Prostate gland (tissue), 2 donors: Measurements from ENCODE around the gene MICAL3. TPM values are rescaled to one million over a fixed set of nuclear protein-coding genes. Genes with fewer than 3 reads are reported as not detected.
"Not testable (repeated sequence)": the region's sequence is repeated elsewhere in the genome, so short reads cannot be mapped to it uniquely, and the experiment has no call there.

ENCODE experiments used
- DNase-seq: peaks from one replicate; pipeline ENCODE4 v3.0.0-alpha.2; 2019; ENCODE audit warnings: low spot score
- H3K27ac ChIP-seq, 2 donors: fragments of 200-600 bp; sonication (generic); 2 replicates each; pipeline ENCODE4 v1.5.1; 2017 to 2019
- H3K27me3 ChIP-seq: fragments of 200-600 bp; sonication (generic); replicated peaks from 2 replicates; pipeline ENCODE4 v1.5.1; 2019; ENCODE audit not compliant: insufficient read depth
- H3K36me3 ChIP-seq, 2 donors: fragments of 200-600 bp; sonication (generic); 1 replicate in 1 of 2; 2 replicates in 1 of 2; pipeline versions ENCODE4 v1.5.1 to v1.8.1; 2017 to 2019
- H3K4me1 ChIP-seq: fragments of 200-600 bp; sonication (generic); replicated peaks from 2 replicates; pipeline ENCODE4 v1.5.1; 2019
- H3K4me3 ChIP-seq, 2 donors: fragments of 200-600 bp; sonication (generic); 2 replicates each; pipeline ENCODE4 v1.5.1; 2017 to 2019
- H3K9me3 ChIP-seq: fragments of 200-600 bp; sonication (generic); 2 replicates; pipeline ENCODE4 v1.5.1; 2017
- CTCF ChIP-seq, 4 experiments: fragments of 200-600 bp in 2 of 4; fragments of 450-650 bp in 2 of 4; sonication (generic) in 2 of 4; IDR thresholded peaks; 1 replicate in 3 of 4; 2 replicates in 1 of 4; pipeline ENCODE4 v1.5.1; 2016 to 2019; ENCODE audit warnings: antibody characterized with exemption in 4 of 4, mild to moderate bottlenecking in 2 of 4, moderate library complexity in 2 of 4
- POLR2A ChIP-seq: fragments of 450-650 bp; IDR thresholded peaks from one replicate; pipeline ENCODE4 v1.6.1; 2016; ENCODE audit warnings: antibody characterized with exemption, mild to moderate bottlenecking
- POLR2AphosphoS5 ChIP-seq: sonication (generic); formaldehyde crosslinking; IDR thresholded peaks from one replicate; pipeline ENCODE4 v1.6.1; 2017; ENCODE audit warnings: antibody characterized with exemption
- WGBS: methylation state at CpG from one replicate; pipeline ENCODE4 v1.1.5; 2018; 5-methylcytosine and 5-hydroxymethylcytosine counted together
- intact Hi-C: fragments of 100-400 bp; cut with DNase I; formaldehyde crosslinking; loops from one replicate; pipeline ENCODE4 v1.14.2; 2022
- total RNA-seq, 2 donors: library from RNA; depleted of rRNA; stranded (reverse); fragments of >200 nt; gene quantifications; one replicate each; pipeline ENCODE4 v1.1.0, GENCODE V29; 2016

Gene MICAL3
- 10 to 100 TPM; 58.6 to 78.7 TPM for total RNA-seq

GRCh38 chr22:18024276-18024939 lies at the start of gene MICAL3:
Gene MICAL3 (minus strand): TSS chr22:18024561. CDS start chr22:17906812, 117,749 bp downstream.
- peak within 1 kb of the TSS; percentile 76 to 88 for H3K27ac ChIP-seq
- H3K4me3 ChIP-seq, result peak within 1 kb of the TSS; percentile 55 to 58
- DNase-seq, result peak; percentile 57
- no peaks in the 10 kb centered on the region for H3K4me1 ChIP-seq
- no peaks in the 10 kb centered on the region for H3K27me3 ChIP-seq
- H3K36me3 ChIP-seq, result no peaks in the 10 kb centered on the region
- TF ChIP-seq POLR2A (no peak), POLR2AphosphoS5 (no peak), CTCF (IDR thresholded peaks at IDR 0.05) (peak in 3 of 4 experiments; percentile 31 to 68 (median 66))
- no peaks in the 10 kb centered on the region for H3K9me3 ChIP-seq
- intact Hi-C loops, result loop anchor here (1.0 to 2.0 kb wide), 4 partner anchors 23 to 194 kb away; no protein-coding TSS in a partner anchor
- under 1% methylated on average over 43 of the region's 56 CpGs for WGBS

- WGBS, result 88% methylated on average over 4 of the region's 4 CpGs
- H3K27me3 ChIP-seq, intact Hi-C loops, H3K9me3 ChIP-seq, H3K4me3 ChIP-seq, H3K27ac ChIP-seq, DNase-seq, H3K36me3 ChIP-seq: not testable (repeated sequence)
- peaks cover 25% of the 10 kb centered on the region for H3K4me1 ChIP-seq
These were observed 49.6 kb upstream of the MICAL3 start for GRCh38 chr22:18073927-18074326.

GRCh38 chr22:18073467-18073866 lies 49.1 kb upstream of the MICAL3 start:
- WGBS, result 86% methylated on average over 2 of the region's 2 CpGs
- Histone ChIP-seq H3K27me3 (no peaks in the 10 kb centered on the region), H3K36me3 (no peaks in the 10 kb centered on the region), H3K9me3 (no peaks in the 10 kb centered on the region), H3K27ac (no peak overlapping the region), H3K4me3 (no peak overlapping the region), H3K4me1 (peaks cover 22% of the 10 kb centered on the region)
- intact Hi-C loops, result no loop called here
- no peak for DNase-seq
- TF ChIP-seq POLR2AphosphoS5, result no peak
- no peak for TF ChIP-seq CTCF (IDR thresholded peaks at IDR 0.05)
- no peak for TF ChIP-seq POLR2A

GRCh38 chr22:18071968-18072310 lies 47.6 kb upstream of the MICAL3 start:
- no peak for TF ChIP-seq POLR2AphosphoS5
- TF ChIP-seq CTCF (IDR thresholded peaks at IDR 0.05), result no peak
- TF ChIP-seq POLR2A, result no peak
- H3K36me3 ChIP-seq, result no peaks in the 10 kb centered on the region
- no peak for DNase-seq
- no peaks in the 10 kb centered on the region for H3K9me3 ChIP-seq
- 88% methylated on average over 1 of the region's 1 CpG for WGBS
- no peaks in the 10 kb centered on the region for H3K27me3 ChIP-seq
- H3K4me1 ChIP-seq, result peaks cover 22% of the 10 kb centered on the region
- intact Hi-C loops, result no loop called here
- H3K27ac ChIP-seq, result no peak overlapping the region
- H3K4me3 ChIP-seq, result no peak overlapping the region

- peak overlapping the region in 1 of 2 donors; percentile 15 for H3K4me3 ChIP-seq
- peak overlapping the region; percentile 63 to 84 for H3K27ac ChIP-seq
- DNase-seq, H3K9me3 ChIP-seq, H3K36me3 ChIP-seq, intact Hi-C loops, H3K27me3 ChIP-seq: not testable (repeated sequence)
- peaks cover 18% of the 10 kb centered on the region for H3K4me1 ChIP-seq
- WGBS, result 89% methylated on average over 7 of the region's 7 CpGs
These were observed 47.1 kb upstream of the MICAL3 start for GRCh38 chr22:18071307-18071967.
